ENCODE results near the gene ANO6.
"Not testable (repeated sequence)": the region's sequence is repeated elsewhere in the genome, so short reads cannot be mapped to it uniquely, and the experiment has no call there.

ANO6 gene

GRCh38 chr12:45343269-45344051 lies 127.6 kb downstream of the ANO6 start:
- no peak for DNase-seq (ENCODE audit: low read depth in 2 of 2)

- no peak for DNase-seq (ENCODE audit: low read depth in 2 of 2)
Measured at GRCh38 chr12:45348311-45348710, 132.4 kb downstream of the ANO6 start.

GRCh38 chr12:45348986-45349385 lies 133.1 kb downstream of the ANO6 start:
- no peak for DNase-seq (ENCODE audit: low read depth in 2 of 2)

- DNase-seq (ENCODE audit: low read depth in 2 of 2): no peak
Measured at GRCh38 chr12:45349916-45350315, 134.0 kb downstream of the ANO6 start.

GRCh38 chr12:45350861-45351260 lies 135.0 kb downstream of the ANO6 start:
- no peak for DNase-seq (ENCODE audit: low read depth in 2 of 2)

- DNase-seq (ENCODE audit: low read depth in 2 of 2): no peak
Measured at GRCh38 chr12:45351921-45352670, 136.2 kb downstream of the ANO6 start.

- no peak for DNase-seq (ENCODE audit: low read depth in 2 of 2)
Measured at GRCh38 chr12:45353944-45354343, 138.0 kb downstream of the ANO6 start.

- no peak for DNase-seq (ENCODE audit: low read depth in 2 of 2)
Measured at GRCh38 chr12:45354399-45354798, 138.5 kb downstream of the ANO6 start.

- DNase-seq (ENCODE audit: low read depth in 2 of 2): no peak
Measured at GRCh38 chr12:45355730-45356129, 139.8 kb downstream of the ANO6 start.

- DNase-seq (ENCODE audit: low read depth in 2 of 2): no peak
Measured at GRCh38 chr12:45356822-45357538, 141.1 kb downstream of the ANO6 start.

- DNase-seq (ENCODE audit: low read depth in 2 of 2): no peak
Measured at GRCh38 chr12:45357539-45358417, 141.9 kb downstream of the ANO6 start.

GRCh38 chr12:45362291-45362690 lies 146.4 kb downstream of the ANO6 start:
- no peak for DNase-seq (ENCODE audit: low read depth in 2 of 2)

GRCh38 chr12:45363903-45364302 lies 148.0 kb downstream of the ANO6 start:
- no peak for DNase-seq (ENCODE audit: low read depth in 2 of 2)

- DNase-seq (ENCODE audit: low read depth in 2 of 2): no peak
Measured at GRCh38 chr12:45368841-45369489, 153.1 kb downstream of the ANO6 start.

- no peak for DNase-seq (ENCODE audit: low read depth in 2 of 2)
Measured at GRCh38 chr12:45377815-45378214, 161.9 kb downstream of the ANO6 start.

GRCh38 chr12:45379261-45379660 lies 163.4 kb downstream of the ANO6 start:
- no peak for DNase-seq (ENCODE audit: low read depth in 2 of 2)

- DNase-seq (ENCODE audit: low read depth in 2 of 2): no peak
Measured at GRCh38 chr12:45381351-45381750, 165.5 kb downstream of the ANO6 start.

- DNase-seq (ENCODE audit: low read depth in 2 of 2): no peak
Measured at GRCh38 chr12:45388545-45388944, 172.7 kb downstream of the ANO6 start.

- no peak for DNase-seq (ENCODE audit: low read depth in 2 of 2)
Measured at GRCh38 chr12:45389426-45389825, 173.5 kb downstream of the ANO6 start.

GRCh38 chr12:45397499-45397898 lies 181.6 kb downstream of the ANO6 start:
- not testable (repeated sequence) for DNase-seq (ENCODE audit: low read depth in 2 of 2)

- no peak for DNase-seq (ENCODE audit: low read depth in 2 of 2)
Measured at GRCh38 chr12:45398552-45398951, 182.7 kb downstream of the ANO6 start.

Data from stimulated activated CD4-positive, alpha-beta T cell treated with anti-CD3 and anti-CD28 coated beads, Interleukin-4, amount 100 ng/mL, for 48 hours (primary cell).